ENCODE measurements around the gene SLC22A5.

The SLC22A5 gene

GRCh38 chr5:132422720-132423437 is 53.4 kb downstream of the SLC22A5 start:
- H3K4me3 ChIP-seq (ENCODE audit: extremely low read depth, insufficient read depth, low read length, poor library complexity, severe bottlenecking): no peak overlapping the region
- H3K4me1 ChIP-seq (ENCODE audit: control insufficient read depth, insufficient read depth, low read length, poor library complexity, severe bottlenecking): peaks cover 35% of the 10 kb centered on the region
- peak overlapping the region; percentile 16 for H3K27ac ChIP-seq (ENCODE audit: low read depth, low read length, severe bottlenecking)
- 83 to 94% methylated on average over 1 to 2 of the region's 5 CpGs for WGBS, 2 experiments (ENCODE audit: insufficient coverage in 2 of 2)
- H3K9me3 ChIP-seq (ENCODE audit: control insufficient read depth, low read length): no peaks in the 10 kb centered on the region
- no peaks in the 10 kb centered on the region for H3K36me3 ChIP-seq (ENCODE audit: control insufficient read depth, insufficient read depth, low read length)

- Histone ChIP-seq H3K36me3 (ENCODE audit: control insufficient read depth, insufficient read depth, low read length) (no peaks in the 10 kb centered on the region), H3K4me1 (ENCODE audit: control insufficient read depth, insufficient read depth, low read length, poor library complexity, severe bottlenecking) (peaks cover 41% of the 10 kb centered on the region), H3K4me3 (ENCODE audit: extremely low read depth, insufficient read depth, low read length, poor library complexity, severe bottlenecking) (no peak overlapping the region), H3K27ac (ENCODE audit: low read depth, low read length, severe bottlenecking) (peak overlapping the region; percentile 16), H3K9me3 (ENCODE audit: control insufficient read depth, low read length) (no peaks in the 10 kb centered on the region)
- 86 to 100% methylated on average over 2 to 3 of the region's 3 CpGs for WGBS, 2 experiments (ENCODE audit: insufficient coverage in 2 of 2)
These were observed 54.0 kb downstream of the SLC22A5 start for GRCh38 chr5:132423438-132423898.

GRCh38 chr5:132424167-132424880 is 54.8 kb downstream of the SLC22A5 start:
- Histone ChIP-seq H3K36me3 (ENCODE audit: control insufficient read depth, insufficient read depth, low read length) (no peaks in the 10 kb centered on the region), H3K4me1 (ENCODE audit: control insufficient read depth, insufficient read depth, low read length, poor library complexity, severe bottlenecking) (peaks cover 48% of the 10 kb centered on the region), H3K9me3 (ENCODE audit: control insufficient read depth, low read length) (no peaks in the 10 kb centered on the region), H3K27ac (ENCODE audit: low read depth, low read length, severe bottlenecking) (no peak overlapping the region), H3K4me3 (ENCODE audit: extremely low read depth, insufficient read depth, low read length, poor library complexity, severe bottlenecking) (no peak overlapping the region)
- WGBS, 2 experiments (ENCODE audit: insufficient coverage in 2 of 2): 100% methylated on average over 1 of the region's 3 CpGs

- Histone ChIP-seq H3K4me1 (ENCODE audit: control insufficient read depth, insufficient read depth, low read length, poor library complexity, severe bottlenecking) (peaks cover 53% of the 10 kb centered on the region), H3K4me3 (ENCODE audit: extremely low read depth, insufficient read depth, low read length, poor library complexity, severe bottlenecking) (no peak overlapping the region), H3K27ac (ENCODE audit: low read depth, low read length, severe bottlenecking) (no peak overlapping the region), H3K9me3 (ENCODE audit: control insufficient read depth, low read length) (no peaks in the 10 kb centered on the region), H3K36me3 (ENCODE audit: control insufficient read depth, insufficient read depth, low read length) (no peaks in the 10 kb centered on the region)
- WGBS, 2 experiments (ENCODE audit: insufficient coverage in 2 of 2): 90 to 93% methylated on average over 3 to 6 of the region's 8 CpGs
These were observed 55.8 kb downstream of the SLC22A5 start for GRCh38 chr5:132425009-132425937.

- Histone ChIP-seq H3K27ac (ENCODE audit: low read depth, low read length, severe bottlenecking) (peak overlapping the region; percentile 73), H3K4me1 (ENCODE audit: control insufficient read depth, insufficient read depth, low read length, poor library complexity, severe bottlenecking) (peaks cover 53% of the 10 kb centered on the region), H3K36me3 (ENCODE audit: control insufficient read depth, insufficient read depth, low read length) (no peaks in the 10 kb centered on the region), H3K9me3 (ENCODE audit: control insufficient read depth, low read length) (no peaks in the 10 kb centered on the region), H3K4me3 (ENCODE audit: extremely low read depth, insufficient read depth, low read length, poor library complexity, severe bottlenecking) (no peak overlapping the region)
- 89 to 98% methylated on average over 5 of the region's 7 CpGs for WGBS, 2 experiments (ENCODE audit: insufficient coverage in 2 of 2)
These were observed 56.5 kb downstream of the SLC22A5 start for GRCh38 chr5:132425975-132426524.

- H3K27ac ChIP-seq (ENCODE audit: low read depth, low read length, severe bottlenecking): peak overlapping the region; percentile 73
- no peaks in the 10 kb centered on the region for H3K9me3 ChIP-seq (ENCODE audit: control insufficient read depth, low read length)
- peaks cover 53% of the 10 kb centered on the region for H3K4me1 ChIP-seq (ENCODE audit: control insufficient read depth, insufficient read depth, low read length, poor library complexity, severe bottlenecking)
- WGBS, 2 experiments (ENCODE audit: insufficient coverage in 2 of 2): 96 to 98% methylated on average over 5 to 8 of the region's 8 CpGs
- H3K4me3 ChIP-seq (ENCODE audit: extremely low read depth, insufficient read depth, low read length, poor library complexity, severe bottlenecking): no peak overlapping the region
- H3K36me3 ChIP-seq (ENCODE audit: control insufficient read depth, insufficient read depth, low read length): no peaks in the 10 kb centered on the region
These were observed 57.1 kb downstream of the SLC22A5 start for GRCh38 chr5:132426525-132427138.

- Histone ChIP-seq H3K36me3 (ENCODE audit: control insufficient read depth, insufficient read depth, low read length) (no peaks in the 10 kb centered on the region), H3K27ac (ENCODE audit: low read depth, low read length, severe bottlenecking) (peak overlapping the region; percentile 73), H3K4me1 (ENCODE audit: control insufficient read depth, insufficient read depth, low read length, poor library complexity, severe bottlenecking) (peaks cover 53% of the 10 kb centered on the region), H3K9me3 (ENCODE audit: control insufficient read depth, low read length) (no peaks in the 10 kb centered on the region), H3K4me3 (ENCODE audit: extremely low read depth, insufficient read depth, low read length, poor library complexity, severe bottlenecking) (no peak overlapping the region)
- WGBS, 2 experiments (ENCODE audit: insufficient coverage in 2 of 2): 68 to 72% methylated on average over 5 to 6 of the region's 6 CpGs
These were observed 58.0 kb downstream of the SLC22A5 start for GRCh38 chr5:132427281-132428146.

GRCh38 chr5:132428147-132428482 is 58.6 kb downstream of the SLC22A5 start:
- no peak overlapping the region for H3K4me3 ChIP-seq (ENCODE audit: extremely low read depth, insufficient read depth, low read length, poor library complexity, severe bottlenecking)
- no peaks in the 10 kb centered on the region for H3K36me3 ChIP-seq (ENCODE audit: control insufficient read depth, insufficient read depth, low read length)
- peaks cover 49% of the 10 kb centered on the region for H3K4me1 ChIP-seq (ENCODE audit: control insufficient read depth, insufficient read depth, low read length, poor library complexity, severe bottlenecking)
- H3K9me3 ChIP-seq (ENCODE audit: control insufficient read depth, low read length): no peaks in the 10 kb centered on the region
- H3K27ac ChIP-seq (ENCODE audit: low read depth, low read length, severe bottlenecking): no peak overlapping the region

- Histone ChIP-seq H3K27ac (ENCODE audit: low read depth, low read length, severe bottlenecking) (peak overlapping the region; percentile 61), H3K9me3 (ENCODE audit: control insufficient read depth, low read length) (no peaks in the 10 kb centered on the region), H3K4me1 (ENCODE audit: control insufficient read depth, insufficient read depth, low read length, poor library complexity, severe bottlenecking) (peaks cover 46% of the 10 kb centered on the region), H3K36me3 (ENCODE audit: control insufficient read depth, insufficient read depth, low read length) (no peaks in the 10 kb centered on the region), H3K4me3 (ENCODE audit: extremely low read depth, insufficient read depth, low read length, poor library complexity, severe bottlenecking) (no peak overlapping the region)
- 95% methylated on average over 5 to 7 of the region's 9 CpGs for WGBS, 2 experiments (ENCODE audit: insufficient coverage in 2 of 2)
These were observed 59.3 kb downstream of the SLC22A5 start for GRCh38 chr5:132428484-132429462.

Measured in mesodermal cell (in vitro differentiated cells).